SK-N-MC (cell line): ENCODE measurements around the gene HRNR.

Experiments used
- EZH2 ChIP-seq: fragments of 200-600 bp; sonication (generic); IDR thresholded peaks from one replicate; pipeline ENCODE4 v1.6.1; 2017; ENCODE audit warnings: antibody characterized with exemption
- POLR2AphosphoS5 ChIP-seq: IDR thresholded peaks from 2 replicates; pipeline ENCODE4 v1.6.1; 2012; ENCODE audit warnings: mild to moderate bottlenecking, low read depth, low read length, borderline replicate concordance

DNA sequence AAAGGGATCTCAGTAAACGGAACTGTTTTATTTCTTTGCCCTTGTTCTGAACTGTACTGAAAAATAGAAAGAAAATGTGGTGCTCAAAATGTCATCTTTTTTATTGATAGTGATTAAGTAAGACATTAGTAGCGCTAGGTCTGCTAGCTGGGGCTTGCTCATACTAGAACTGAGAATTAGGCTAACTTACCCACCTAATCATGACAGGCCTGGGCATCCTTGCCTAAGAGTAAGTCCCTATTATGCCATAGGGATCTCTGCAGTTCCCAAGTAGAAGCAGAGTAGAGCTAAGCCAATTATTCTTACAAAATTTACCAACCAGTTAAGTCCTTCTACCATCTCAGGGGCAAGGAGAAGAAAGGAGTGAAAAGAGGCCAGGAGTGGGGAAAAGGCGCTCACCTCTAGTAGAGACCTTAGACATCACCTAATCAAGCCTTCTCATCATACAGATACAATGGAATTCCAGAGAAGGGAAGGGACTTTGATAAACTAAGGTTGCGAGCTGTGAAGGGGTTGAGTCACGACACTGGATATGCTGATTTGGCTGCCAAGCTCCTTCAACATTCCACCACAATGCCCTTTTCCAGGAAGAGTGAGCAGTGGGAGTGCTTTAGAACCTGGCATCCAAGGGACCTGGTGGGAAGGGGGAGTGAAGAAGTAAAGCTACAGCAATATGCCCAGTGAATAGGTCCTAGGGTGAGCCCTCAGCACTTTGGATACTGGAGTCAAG is 37.3 kb downstream of the HRNR start:
- TF ChIP-seq POLR2AphosphoS5 (no peak), EZH2 (no peak)
